ENCODE results near the gene GBA2.

DNA sequence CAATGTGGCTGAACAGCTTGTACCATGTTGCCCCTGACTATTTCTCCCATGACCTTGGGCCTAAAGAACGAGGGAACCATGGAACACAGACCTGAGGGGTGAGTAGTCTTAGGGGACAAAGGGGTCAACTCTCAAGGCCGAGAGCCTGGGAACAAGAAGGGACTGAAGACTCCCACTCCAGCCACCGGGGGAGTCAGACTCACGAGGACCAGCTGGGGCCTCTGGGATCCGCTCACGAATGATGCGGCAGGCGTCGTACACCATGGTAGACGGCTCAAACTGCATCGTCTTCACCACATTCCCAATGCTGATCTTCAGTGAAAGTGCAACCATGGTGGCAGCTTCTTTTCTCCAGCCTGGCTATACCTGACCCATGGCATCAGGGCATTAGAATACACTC lies 23.7 kb downstream of the GBA2 start:
- no peak for TF ChIP-seq EZH2 (IDR thresholded peaks at IDR 0.05; ENCODE audit: borderline replicate concordance, low read length)
- TF ChIP-seq, protein P1, sequence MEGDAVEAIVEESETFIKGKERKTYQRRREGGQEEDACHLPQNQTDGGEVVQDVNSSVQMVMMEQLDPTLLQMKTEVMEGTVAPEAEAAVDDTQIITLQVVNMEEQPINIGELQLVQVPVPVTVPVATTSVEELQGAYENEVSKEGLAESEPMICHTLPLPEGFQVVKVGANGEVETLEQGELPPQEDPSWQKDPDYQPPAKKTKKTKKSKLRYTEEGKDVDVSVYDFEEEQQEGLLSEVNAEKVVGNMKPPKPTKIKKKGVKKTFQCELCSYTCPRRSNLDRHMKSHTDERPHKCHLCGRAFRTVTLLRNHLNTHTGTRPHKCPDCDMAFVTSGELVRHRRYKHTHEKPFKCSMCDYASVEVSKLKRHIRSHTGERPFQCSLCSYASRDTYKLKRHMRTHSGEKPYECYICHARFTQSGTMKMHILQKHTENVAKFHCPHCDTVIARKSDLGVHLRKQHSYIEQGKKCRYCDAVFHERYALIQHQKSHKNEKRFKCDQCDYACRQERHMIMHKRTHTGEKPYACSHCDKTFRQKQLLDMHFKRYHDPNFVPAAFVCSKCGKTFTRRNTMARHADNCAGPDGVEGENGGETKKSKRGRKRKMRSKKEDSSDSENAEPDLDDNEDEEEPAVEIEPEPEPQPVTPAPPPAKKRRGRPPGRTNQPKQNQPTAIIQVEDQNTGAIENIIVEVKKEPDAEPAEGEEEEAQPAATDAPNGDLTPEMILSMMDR (conservative IDR thresholded peaks at IDR 0.05 in 1 of 2, IDR thresholded peaks at IDR 0.05 in 1 of 2; ENCODE audit: extremely low read depth in 1 of 2, insufficient read depth in 1 of 2, low read depth in 1 of 2, low read length in 2 of 2), result no peak

Measured in mammary epithelial cell (primary cell).